Measurements from ENCODE around the gene TGFBR3L.
"Not testable (repeated sequence)": the region's sequence is repeated elsewhere in the genome, so short reads cannot be mapped to it uniquely, and the experiment has no call there.

The TGFBR3L gene

DNA sequence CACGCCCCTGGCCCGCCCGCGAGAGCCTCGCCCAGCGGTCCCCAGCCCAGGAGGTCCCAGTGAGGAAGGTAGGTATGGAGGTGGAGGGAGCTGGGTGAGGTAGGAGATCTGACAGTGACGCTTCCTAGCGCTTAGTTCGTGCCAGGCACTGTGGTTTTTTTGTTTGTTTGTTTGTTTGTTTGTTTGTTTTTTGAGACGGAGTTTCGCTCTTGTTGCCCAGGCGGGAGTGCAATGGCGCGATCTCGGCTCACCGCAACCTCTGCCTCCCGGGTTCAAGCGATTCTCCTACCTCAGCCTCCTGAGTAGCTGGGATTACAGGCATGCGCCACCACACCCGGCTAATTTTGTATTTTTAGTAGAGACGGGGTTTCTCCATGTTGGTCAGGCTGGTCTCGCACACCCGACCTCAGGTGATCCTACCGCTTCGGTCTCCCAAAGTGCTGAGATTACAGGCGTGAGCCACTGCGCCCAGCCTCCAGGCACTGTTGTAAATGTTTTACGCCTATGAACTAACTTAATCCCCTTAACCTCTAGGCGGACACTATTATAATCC is 3.5 kb downstream of the TGFBR3L start:
- DNase-seq (ENCODE audit: low spot score) = not testable (repeated sequence)
- TF ChIP-seq, protein P1, sequence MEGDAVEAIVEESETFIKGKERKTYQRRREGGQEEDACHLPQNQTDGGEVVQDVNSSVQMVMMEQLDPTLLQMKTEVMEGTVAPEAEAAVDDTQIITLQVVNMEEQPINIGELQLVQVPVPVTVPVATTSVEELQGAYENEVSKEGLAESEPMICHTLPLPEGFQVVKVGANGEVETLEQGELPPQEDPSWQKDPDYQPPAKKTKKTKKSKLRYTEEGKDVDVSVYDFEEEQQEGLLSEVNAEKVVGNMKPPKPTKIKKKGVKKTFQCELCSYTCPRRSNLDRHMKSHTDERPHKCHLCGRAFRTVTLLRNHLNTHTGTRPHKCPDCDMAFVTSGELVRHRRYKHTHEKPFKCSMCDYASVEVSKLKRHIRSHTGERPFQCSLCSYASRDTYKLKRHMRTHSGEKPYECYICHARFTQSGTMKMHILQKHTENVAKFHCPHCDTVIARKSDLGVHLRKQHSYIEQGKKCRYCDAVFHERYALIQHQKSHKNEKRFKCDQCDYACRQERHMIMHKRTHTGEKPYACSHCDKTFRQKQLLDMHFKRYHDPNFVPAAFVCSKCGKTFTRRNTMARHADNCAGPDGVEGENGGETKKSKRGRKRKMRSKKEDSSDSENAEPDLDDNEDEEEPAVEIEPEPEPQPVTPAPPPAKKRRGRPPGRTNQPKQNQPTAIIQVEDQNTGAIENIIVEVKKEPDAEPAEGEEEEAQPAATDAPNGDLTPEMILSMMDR (conservative IDR thresholded peaks at IDR 0.05; ENCODE audit: low read depth) = peak; percentile 40
- ChIA-PET CTCF (interaction anchor here (0.7 kb wide), 3 partner anchors 36 to 155 kb away, joined by 3 read pairs; no protein-coding TSS in a partner anchor), POLR2A (ENCODE audit: low non-redundant PET) (interaction anchor here (0.6 kb wide), 1 partner anchor 16 kb away, joined by 3 read pairs; no protein-coding TSS in a partner anchor)
- peak overlapping the region; percentile 70 for H3K27ac ChIP-seq

DNA sequence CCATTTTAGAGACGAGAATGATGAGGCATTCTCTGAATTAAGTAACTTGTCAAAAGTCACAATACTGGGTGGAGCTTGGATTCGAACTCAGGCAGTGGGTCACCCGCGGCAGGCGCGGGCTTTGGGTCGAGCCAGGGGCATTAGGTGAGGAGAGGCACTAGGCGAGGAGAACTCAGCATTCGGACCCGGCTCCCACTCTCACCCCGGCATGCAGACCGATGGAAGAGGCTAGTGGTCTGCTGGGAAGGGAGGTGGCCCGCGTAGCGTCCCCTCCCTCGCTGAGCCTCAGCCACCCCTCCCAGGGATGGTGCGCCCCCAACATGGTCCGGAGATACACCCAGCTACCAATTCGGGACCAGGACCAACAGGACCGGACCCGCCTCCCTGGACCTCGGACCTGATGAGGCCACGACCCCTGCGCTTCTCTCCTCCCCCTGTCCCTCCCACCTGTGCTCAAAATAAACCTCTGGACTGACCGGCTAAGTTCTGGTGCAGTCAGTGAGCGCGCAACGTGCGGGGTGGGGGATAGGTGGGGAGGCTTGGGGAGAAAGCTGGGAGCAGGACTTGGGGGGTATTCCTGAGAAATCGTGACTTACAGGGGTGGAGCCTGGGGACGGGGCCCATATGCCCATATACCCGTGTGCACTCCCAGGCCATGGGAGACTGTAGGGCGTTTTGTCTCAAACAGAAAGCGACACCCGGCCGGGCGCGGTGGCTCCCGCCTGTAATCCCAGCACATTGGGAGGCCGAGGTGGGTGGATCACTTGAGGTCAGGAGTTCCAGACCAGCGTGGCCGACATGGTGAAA is 4.2 kb downstream of the TGFBR3L start:
- TF ChIP-seq, protein P1 (conservative IDR thresholded peaks at IDR 0.05; ENCODE audit: low read depth) = no peak
- ChIA-PET POLR2A (ENCODE audit: low non-redundant PET) (interaction anchor here (0.6 kb wide), 1 partner anchor 16 kb away, joined by 3 read pairs; no protein-coding TSS in a partner anchor), CTCF (interaction anchor here (0.6 to 1.6 kb wide), 5 partner anchors 35 to 238 kb away, joined by 3 to 8 read pairs (median 3); no protein-coding TSS in a partner anchor)
- H3K27ac ChIP-seq = peak overlapping the region; percentile 88
- DNase-seq (ENCODE audit: low spot score) = no peak

DNA sequence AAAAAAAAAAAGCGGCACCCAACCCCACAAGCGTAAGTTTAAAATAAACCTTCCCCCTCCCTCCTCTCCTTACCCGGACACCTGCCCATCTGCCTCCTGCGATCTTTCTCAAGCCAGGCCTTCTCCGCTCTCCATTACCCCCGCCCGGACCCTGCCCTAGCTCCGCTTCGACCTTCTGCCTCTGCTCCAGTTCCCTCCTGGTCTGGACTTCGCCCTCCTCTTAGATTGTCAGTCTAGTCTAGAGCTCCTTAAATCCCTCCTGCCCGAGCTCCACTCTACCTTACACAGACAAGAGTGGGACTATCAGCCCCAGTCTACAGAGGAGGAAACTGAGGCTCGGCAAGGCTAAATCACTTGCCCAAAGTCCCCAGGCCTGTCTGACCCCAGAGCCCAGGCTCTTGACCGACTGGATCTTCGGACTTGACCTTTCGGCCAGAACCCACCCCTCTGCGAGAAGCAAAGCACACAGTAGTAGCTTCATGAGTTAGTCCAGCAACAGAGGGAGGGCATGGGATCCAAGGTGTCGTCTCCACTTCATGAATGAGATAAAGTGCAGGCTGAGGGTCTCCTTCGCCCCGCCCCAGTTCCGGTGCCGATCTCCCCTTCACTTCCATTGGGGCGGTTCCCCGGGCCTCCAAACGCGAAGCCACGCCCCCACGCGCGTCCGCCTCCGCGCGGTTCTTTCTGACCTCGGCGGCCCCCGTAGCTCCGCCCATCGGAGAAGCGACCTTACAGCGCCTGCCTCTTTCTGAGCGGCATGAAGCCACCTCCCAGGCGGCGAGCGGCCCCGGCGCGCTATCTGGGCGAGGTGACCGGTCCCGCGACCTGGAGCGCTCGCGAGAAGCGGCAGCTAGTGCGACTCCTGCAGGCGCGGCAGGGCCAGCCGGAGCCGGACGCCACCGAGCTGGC is 5.2 kb downstream of the TGFBR3L start, which contains the start of gene SNAPC2:
SNAPC2 (plus strand) TSS at position 729 of the 909 bp plus-strand sequence; CDS start at position 758, 29 bp downstream.
- TF ChIP-seq, protein P1 (conservative IDR thresholded peaks at IDR 0.05; ENCODE audit: low read depth) = no peak
- POLR2A ChIA-PET (ENCODE audit: low non-redundant PET) = interaction anchor here (0.7 to 0.8 kb wide), 2 partner anchors 13 to 660 kb away, joined by 3 read pairs; no protein-coding TSS in a partner anchor
- DNase-seq (ENCODE audit: low spot score) = peak; percentile 78
- peak within 1 kb of the TSS; percentile 88 for H3K27ac ChIP-seq
- CTCF ChIA-PET = interaction anchor here (0.6 to 1.6 kb wide), 4 partner anchors 24 to 237 kb away, joined by 3 to 8 read pairs (median 4); partner anchors contain the start of gene TIMM44

DNA sequence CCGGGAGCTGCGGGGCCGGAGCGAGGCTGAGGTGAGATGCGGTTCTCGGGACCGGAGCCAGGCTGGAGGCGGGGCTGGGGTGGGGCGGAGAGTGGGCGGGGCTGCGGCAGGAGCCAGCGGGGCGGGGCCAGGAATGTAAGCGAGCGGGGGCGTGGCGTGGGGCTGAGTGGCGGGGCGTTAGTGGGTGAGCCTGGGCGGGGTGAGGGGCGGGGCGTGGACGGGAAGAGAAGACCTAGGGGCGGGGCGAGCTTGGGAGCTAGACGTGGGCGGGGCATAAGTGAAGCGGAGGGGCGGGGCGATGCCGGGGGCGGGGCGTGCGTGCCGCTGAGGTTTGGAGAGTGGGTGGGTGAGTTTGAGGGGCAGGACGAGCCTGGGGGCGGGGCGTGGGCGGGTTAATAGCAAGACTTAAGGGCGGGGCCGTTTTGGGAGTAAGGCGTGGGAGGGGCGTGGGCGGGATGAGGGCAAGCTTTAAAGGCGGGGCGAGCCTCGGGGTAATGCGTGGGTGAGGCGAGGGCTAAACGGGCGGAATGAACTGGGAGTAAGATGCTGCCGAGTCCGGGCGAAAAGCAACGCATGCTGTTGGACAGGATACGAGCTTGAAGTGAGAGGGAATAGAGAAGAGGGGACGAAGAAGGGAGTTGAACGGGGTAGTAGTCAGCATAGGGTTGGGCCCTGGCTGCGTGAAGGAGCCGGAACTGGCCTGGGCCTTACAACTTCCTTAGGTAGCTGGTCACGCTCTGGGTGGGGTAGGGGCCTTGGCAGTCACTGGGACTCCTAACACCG is 6.1 kb downstream of the TGFBR3L start:
- peak overlapping the region; percentile 88 for H3K27ac ChIP-seq
- ChIA-PET CTCF (interaction anchor here (0.6 to 1.6 kb wide), 5 partner anchors 9 to 352 kb away, joined by 3 to 8 read pairs (median 3); partner anchors contain the start of gene TIMM44), POLR2A (ENCODE audit: low non-redundant PET) (interaction anchor here (0.7 to 1.3 kb wide), 4 partner anchors 8 to 659 kb away, joined by 3 to 5 read pairs (median 3); no protein-coding TSS in a partner anchor)
- DNase-seq (ENCODE audit: low spot score) = peak; percentile 95
- TF ChIP-seq, protein P1 (conservative IDR thresholded peaks at IDR 0.05; ENCODE audit: low read depth) = no peak

DNA sequence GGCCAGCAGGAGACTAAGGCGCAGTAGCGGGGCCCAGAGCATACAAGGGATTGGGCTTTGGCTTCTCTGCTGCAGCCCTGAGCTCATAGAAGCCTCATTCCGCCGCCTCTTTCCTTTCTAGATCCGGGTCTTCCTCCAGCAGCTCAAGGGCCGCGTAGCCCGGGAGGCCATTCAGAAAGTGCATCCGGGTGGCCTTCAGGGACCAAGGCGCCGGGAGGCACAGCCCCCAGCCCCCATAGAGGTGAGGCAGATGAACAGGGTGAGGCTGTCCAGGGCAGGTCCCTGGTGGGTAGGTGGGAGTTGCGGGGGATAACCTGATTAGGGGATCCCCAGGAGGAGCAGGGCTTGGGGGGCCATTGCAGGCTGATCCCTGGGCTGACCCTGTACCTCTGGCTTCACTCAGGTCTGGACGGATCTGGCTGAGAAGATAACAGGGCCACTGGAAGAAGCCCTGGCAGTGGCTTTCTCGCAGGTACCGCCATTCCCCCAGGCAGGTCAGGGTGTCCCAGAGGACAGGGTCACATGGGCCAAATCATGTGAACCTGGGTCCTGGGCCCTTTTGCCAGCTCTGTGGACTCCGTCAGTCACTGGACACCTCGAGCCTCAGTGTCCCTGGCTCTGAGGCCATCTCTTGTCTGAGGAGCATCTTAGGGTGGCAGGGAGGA is 6.8 kb downstream of the TGFBR3L start:
- DNase-seq (ENCODE audit: low spot score) = no peak
- TF ChIP-seq, protein P1 (conservative IDR thresholded peaks at IDR 0.05; ENCODE audit: low read depth) = no peak
- peak overlapping the region; percentile 88 for H3K27ac ChIP-seq
- ChIA-PET POLR2A (ENCODE audit: low non-redundant PET) (interaction anchor here (1.3 kb wide), 1 partner anchor 8 kb away, joined by 5 read pairs; no protein-coding TSS in a partner anchor), CTCF (interaction anchor here (0.5 to 1.0 kb wide), 3 partner anchors 9 to 353 kb away, joined by 3 to 4 read pairs (median 3); no protein-coding TSS in a partner anchor)

Data from RWPE1 (cell line).